Osteoblast (primary cell): ENCODE data around the gene SHC2. TPM values are rescaled to one million over a fixed set of nuclear protein-coding genes. Genes with fewer than 3 reads are reported as not detected.
"Not testable (repeated sequence)": the region's sequence is repeated elsewhere in the genome, so short reads cannot be mapped to it uniquely, and the experiment has no call there.

Experiments
- DNase-seq: peaks from one replicate; pipeline ENCODE4 v3.0.0; 2011; ENCODE audit warnings: low spot score, mixed read lengths; ENCODE audit not compliant: insufficient read length; ENCODE audit errors: missing footprints
- H2AFZ ChIP-seq: 2 replicates; pipeline ENCODE4 v1.6.0; 2011; ENCODE audit warnings: mild to moderate bottlenecking, low read length
- H3K27ac ChIP-seq: 2 replicates; pipeline ENCODE4 v1.5.1; 2011; ENCODE audit warnings: mild to moderate bottlenecking, low read depth, low read length, moderate library complexity
- H3K27me3 ChIP-seq: 2 replicates; pipeline ENCODE4 v1.6.0; 2012; ENCODE audit warnings: mild to moderate bottlenecking, control low read depth, inconsistent platforms, low read length, moderate library complexity; ENCODE audit not compliant: insufficient read depth
- H3K36me3 ChIP-seq: 2 replicates; pipeline ENCODE4 v1.5.1; 2011; ENCODE audit warnings: mild to moderate bottlenecking, low read length, control low read depth, moderate library complexity; ENCODE audit not compliant: insufficient read depth
- H3K4me1 ChIP-seq: 2 replicates; pipeline ENCODE4 v1.5.1; 2011; ENCODE audit warnings: mild to moderate bottlenecking, low read length, control low read depth, moderate library complexity; ENCODE audit not compliant: insufficient read depth
- H3K4me2 ChIP-seq: 2 replicates; pipeline ENCODE4 v1.6.0; 2011; ENCODE audit warnings: mild to moderate bottlenecking, low read length; ENCODE audit not compliant: insufficient read depth
- H3K4me3 ChIP-seq: fragments of 200-600 bp; sonication (generic); 3 replicates; pipeline ENCODE4 v1.5.1; 2012; ENCODE audit warnings: mild to moderate bottlenecking, low read length, inconsistent platforms; ENCODE audit not compliant: insufficient read depth
- H3K79me2 ChIP-seq: 2 replicates; pipeline ENCODE4 v1.6.0; 2012; ENCODE audit warnings: mild to moderate bottlenecking, low read length, control low read depth, inconsistent platforms; ENCODE audit not compliant: insufficient read depth
- H3K9me3 ChIP-seq: 2 replicates; pipeline ENCODE4 v1.5.1; 2011; ENCODE audit warnings: low read depth, low read length, control low read depth
- H4K20me1 ChIP-seq: 2 replicates; pipeline ENCODE4 v1.6.0; 2012; ENCODE audit warnings: mild to moderate bottlenecking, low read length, control low read depth; ENCODE audit not compliant: insufficient read depth
- total RNA-seq: library from RNA; depleted of rRNA; stranded (reverse); fragments of >200 nt; gene quantifications from 2 replicates; pipeline ENCODE4 v1.2.3, GENCODE V29; 2012
- TF ChIP-seq, protein P1 (sequence below): IDR thresholded peaks from 2 replicates; pipeline ENCODE4 v1.5.1; 2011; ENCODE audit warnings: mild to moderate bottlenecking, low read depth, low read length, moderate library complexity; ENCODE audit errors: extremely low read depth

Gene SHC2
- total RNA-seq, 1 donor = 0.36 TPM

DNA sequence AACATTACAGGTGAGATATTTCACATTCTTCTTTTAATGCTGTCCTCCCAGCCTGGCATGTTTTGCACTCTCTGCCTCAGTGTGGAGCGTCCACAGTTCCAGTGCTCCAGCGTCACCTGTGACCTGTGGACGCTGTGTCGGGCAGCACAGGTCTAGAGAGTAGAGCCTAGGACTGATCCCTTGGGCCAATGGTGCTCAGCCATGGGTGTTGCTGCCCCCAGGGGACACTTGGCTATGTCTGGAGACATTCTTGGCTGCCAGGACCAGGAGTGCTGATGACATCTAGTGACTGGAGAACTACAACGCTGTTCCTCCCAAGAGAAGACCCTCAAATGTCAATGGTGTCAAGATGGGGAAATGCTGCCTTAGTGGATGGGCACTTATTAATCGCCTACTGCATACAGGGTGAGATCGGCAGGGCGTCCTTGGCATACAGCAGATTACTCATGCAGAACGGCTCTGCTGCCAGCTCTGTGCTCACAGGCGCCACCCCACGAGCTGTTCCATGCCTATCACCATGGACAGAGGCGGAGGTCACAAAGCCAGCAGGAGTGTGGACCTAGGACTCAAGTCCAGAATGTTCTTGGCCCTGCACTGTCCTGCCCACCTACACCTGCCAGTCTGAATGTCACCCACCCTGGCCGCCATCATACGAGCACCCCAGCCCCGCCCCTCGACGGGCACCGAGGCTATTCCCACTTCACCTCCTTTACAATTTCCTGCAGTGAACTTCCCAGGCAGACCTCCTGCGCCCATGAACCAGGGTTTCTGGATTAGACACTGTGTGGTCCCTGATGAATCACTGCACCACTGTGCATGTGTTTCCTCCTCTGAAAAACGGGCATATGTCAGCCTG is 21.6 kb upstream of the SHC2 start:
- Histone ChIP-seq H3K36me3 (no peaks in the 10 kb centered on the region), H2AFZ (no peak overlapping the region), H3K4me2 (no peak overlapping the region), H3K79me2 (no peaks in the 10 kb centered on the region), H3K4me1 (peaks cover 8% of the 10 kb centered on the region), H3K4me3 (no peak overlapping the region), H4K20me1 (no peaks in the 10 kb centered on the region), H3K27ac (no peak overlapping the region), H3K27me3 (peaks cover 2% of the 10 kb centered on the region), H3K9me3 (no peaks in the 10 kb centered on the region)
- DNase-seq = peak; percentile 74
- TF ChIP-seq, protein P1, sequence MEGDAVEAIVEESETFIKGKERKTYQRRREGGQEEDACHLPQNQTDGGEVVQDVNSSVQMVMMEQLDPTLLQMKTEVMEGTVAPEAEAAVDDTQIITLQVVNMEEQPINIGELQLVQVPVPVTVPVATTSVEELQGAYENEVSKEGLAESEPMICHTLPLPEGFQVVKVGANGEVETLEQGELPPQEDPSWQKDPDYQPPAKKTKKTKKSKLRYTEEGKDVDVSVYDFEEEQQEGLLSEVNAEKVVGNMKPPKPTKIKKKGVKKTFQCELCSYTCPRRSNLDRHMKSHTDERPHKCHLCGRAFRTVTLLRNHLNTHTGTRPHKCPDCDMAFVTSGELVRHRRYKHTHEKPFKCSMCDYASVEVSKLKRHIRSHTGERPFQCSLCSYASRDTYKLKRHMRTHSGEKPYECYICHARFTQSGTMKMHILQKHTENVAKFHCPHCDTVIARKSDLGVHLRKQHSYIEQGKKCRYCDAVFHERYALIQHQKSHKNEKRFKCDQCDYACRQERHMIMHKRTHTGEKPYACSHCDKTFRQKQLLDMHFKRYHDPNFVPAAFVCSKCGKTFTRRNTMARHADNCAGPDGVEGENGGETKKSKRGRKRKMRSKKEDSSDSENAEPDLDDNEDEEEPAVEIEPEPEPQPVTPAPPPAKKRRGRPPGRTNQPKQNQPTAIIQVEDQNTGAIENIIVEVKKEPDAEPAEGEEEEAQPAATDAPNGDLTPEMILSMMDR = no peak

DNA sequence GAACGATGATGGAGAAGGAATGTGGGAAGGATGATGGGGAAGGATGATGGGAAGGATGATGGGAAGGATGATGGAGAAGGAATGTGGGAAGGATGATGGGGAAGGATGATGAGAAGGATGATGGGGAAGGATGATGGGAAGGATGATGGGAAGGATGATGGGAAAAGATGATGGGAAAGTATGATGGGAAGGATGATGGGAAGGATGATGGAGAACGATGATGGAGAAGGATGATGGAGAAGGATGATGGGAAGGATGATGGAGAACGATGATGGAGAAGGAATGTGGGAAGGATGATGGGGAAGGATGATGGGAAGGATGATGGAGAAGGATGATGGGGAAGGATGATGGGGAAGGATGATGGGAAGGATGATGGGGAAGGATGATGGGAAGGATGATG is 20.3 kb upstream of the SHC2 start:
- not testable (repeated sequence) for H3K27me3 ChIP-seq, H4K20me1 ChIP-seq, H3K4me3 ChIP-seq, H3K9me3 ChIP-seq, DNase-seq, H3K4me1 ChIP-seq, H2AFZ ChIP-seq, H3K4me2 ChIP-seq, H3K79me2 ChIP-seq, H3K27ac ChIP-seq, H3K36me3 ChIP-seq

DNA sequence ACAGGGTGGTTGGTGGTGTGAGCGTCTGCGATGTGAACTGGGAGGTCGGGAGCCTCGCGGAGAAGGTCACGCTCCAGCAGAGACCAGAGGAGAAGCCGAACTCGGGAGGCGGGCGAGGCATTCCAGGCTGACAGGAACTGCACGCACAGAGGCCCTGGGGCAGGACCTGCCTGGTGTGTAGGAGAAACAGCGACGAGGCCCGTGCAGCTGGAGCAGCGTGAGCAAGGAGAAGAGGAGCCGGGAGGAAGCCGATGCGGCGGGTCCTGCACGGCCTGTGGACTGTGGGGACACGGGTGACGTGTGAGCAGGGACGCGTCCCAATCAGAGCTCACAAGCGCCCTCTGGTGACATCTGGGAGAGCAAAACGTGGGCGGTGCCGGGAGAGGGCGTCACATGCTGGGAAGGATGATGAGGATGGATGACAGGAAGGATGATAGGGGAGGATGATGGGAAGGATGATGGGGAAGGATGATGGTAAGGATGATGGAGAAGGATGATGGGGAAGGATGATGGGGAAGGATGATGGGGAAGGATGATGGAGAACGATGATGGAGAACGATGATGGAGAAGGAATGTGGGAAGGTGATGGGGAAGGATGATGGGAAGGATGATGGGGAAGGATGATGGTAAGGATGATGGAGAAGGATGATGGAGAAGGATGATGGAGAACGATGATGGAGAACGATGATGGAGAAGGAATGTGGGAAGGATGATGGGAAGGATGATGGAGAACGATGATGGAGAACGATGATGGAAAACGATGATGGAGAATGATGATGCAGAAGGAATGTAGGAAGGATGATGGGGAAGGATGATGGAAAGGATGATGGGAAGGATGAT is 19.4 kb upstream of the SHC2 start:
- TF ChIP-seq, protein P1 = peak; percentile 51
- no peaks in the 10 kb centered on the region for H3K79me2 ChIP-seq
- H3K36me3 ChIP-seq = no peaks in the 10 kb centered on the region
- peak overlapping the region; percentile 60 for H3K4me3 ChIP-seq
- no peak overlapping the region for H3K27ac ChIP-seq
- H3K9me3 ChIP-seq = no peaks in the 10 kb centered on the region
- H4K20me1 ChIP-seq = no peaks in the 10 kb centered on the region
- H3K27me3 ChIP-seq = peaks cover 4% of the 10 kb centered on the region
- peak overlapping the region; percentile 69 for H3K4me2 ChIP-seq
- no peaks in the 10 kb centered on the region for H3K4me1 ChIP-seq
- peak; percentile 98 for DNase-seq
- peak overlapping the region; percentile 85 for H2AFZ ChIP-seq

DNA sequence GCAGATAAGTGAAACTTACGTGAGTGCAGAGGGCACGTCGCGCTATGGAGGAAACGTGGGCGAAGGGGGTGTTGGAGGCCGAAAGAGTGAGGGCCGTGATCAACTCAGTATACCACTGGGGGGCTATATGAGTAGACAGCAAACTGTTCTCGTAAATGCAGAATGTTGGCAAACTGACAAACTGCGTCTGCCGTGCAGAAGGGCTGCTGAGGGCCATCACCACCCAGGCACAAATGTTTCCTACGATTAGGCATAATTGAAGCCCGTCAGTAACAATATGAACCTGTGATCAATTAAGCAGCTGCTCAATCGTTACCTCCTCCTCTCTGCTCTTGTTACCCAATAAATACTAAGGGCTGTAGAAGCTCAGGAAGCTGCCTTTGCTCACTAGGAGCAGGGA is 18.1 kb upstream of the SHC2 start:
- H3K4me1 ChIP-seq = peaks cover 4% of the 10 kb centered on the region
- TF ChIP-seq, protein P1 = no peak
- no peaks in the 10 kb centered on the region for H3K9me3 ChIP-seq
- no peaks in the 10 kb centered on the region for H3K36me3 ChIP-seq
- peaks cover 4% of the 10 kb centered on the region for H3K27me3 ChIP-seq
- H4K20me1 ChIP-seq = no peaks in the 10 kb centered on the region
- H3K27ac ChIP-seq = no peak overlapping the region
- H3K79me2 ChIP-seq = no peaks in the 10 kb centered on the region
- no peak overlapping the region for H3K4me3 ChIP-seq
- no peak overlapping the region for H2AFZ ChIP-seq
- no peak overlapping the region for H3K4me2 ChIP-seq
- DNase-seq = peak; percentile 27
